HG02938 (cell line): ENCODE measurements around the gene RBM47.

Experiments
- ATAC-seq: cut with Tn5 transposase; IDR thresholded peaks from one replicate; pipeline ENCODE4 v1.9.1; 2021; ENCODE audit warnings: mild to moderate bottlenecking, moderate library complexity; ENCODE audit not compliant: unreplicated experiment

The RBM47 gene

GRCh38 chr4:40592034-40592433, 37.6 kb downstream of the RBM47 start:
- ATAC-seq = no peak

DNA sequence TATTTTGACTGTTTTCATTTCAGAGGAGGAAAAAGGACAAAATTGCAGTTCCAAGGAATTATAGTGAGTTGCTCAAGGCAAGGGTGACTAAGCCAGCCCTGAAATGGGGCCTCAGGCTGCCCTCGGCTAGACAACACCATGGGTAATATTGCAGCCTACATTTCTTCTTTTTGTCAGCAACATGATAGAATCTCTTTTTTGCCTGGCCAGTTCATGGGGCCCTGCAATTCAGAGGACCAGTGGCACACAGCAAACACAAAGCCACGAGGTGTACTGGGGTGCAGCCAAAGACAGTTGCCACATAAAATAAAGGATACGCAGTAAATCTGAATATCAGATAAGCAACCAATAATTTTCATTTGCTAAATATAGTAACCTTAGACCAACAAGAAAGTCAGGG, 41.8 kb downstream of the RBM47 start:
- ATAC-seq = no peak

DNA sequence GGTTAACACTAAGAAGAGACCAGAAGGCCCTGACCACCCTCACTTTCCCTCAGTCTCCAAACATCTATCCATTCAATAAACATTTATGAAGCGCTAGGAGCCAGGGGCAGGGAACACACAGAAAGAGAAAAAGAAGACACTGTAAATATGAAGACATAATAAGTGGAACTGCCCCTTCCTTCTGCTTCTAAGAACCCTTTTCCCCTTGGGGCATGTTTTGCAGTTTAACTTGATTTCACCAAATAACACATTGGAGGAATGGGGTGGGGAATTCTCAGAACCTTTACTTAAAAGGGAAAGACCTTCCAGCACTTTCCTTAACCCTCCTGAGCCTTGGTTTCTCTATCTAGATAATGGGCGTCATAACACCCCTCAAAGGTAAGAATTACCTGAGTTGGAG, 42.3 kb downstream of the RBM47 start:
- ATAC-seq = no peak

GRCh38 chr4:40586729-40587128, 42.9 kb downstream of the RBM47 start:
- ATAC-seq = no peak

DNA sequence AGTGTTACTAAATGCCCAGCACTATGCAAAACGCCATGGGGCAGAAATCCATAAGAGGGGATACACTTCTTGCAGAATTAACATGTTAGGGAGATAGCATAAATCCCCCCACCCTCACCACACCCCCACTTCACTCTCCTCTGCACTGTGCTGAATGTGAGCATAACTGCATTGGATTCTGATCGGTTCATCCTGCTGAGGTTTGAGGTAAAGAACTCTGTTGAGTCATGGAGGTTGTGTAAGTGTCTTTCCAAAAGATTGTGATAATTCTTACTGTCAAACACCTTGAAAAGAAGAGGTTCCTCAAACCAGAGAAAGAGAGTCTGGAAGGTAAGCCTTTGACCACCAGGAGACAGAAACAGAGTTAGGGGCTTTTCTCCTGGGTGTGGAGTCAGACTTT, 43.6 kb downstream of the RBM47 start:
- ATAC-seq = no peak

GRCh38 chr4:40585201-40585799, 44.4 kb downstream of the RBM47 start:
- ATAC-seq = no peak

DNA sequence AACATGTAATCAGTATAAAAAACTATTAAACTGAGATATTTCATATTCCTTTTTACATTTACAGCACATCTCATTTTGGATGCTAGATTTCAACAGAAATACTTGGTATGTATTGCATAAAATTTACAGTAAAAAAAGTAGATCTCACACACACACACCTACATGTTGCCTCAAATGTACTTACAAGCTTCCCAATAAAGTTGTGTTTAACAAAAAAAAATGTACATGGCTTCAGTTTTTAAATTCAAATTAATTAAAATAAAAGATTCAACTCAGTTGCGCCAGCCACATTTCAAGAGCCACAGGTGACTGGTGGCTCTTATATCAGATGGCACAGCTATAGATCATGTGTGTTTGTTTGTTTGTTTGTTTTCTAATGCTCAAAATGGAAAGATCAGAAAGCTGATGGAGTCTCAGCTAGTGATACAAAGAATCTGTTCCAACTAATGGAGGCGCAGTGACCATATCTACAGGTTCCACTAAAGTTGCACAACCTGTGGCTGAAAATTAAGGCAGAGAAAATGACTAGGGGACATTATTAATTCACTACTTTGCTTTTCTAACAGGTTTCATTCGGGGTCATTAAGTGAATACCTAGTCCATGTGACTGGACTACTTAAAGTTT, 45.0 kb downstream of the RBM47 start:
- no peak for ATAC-seq

DNA sequence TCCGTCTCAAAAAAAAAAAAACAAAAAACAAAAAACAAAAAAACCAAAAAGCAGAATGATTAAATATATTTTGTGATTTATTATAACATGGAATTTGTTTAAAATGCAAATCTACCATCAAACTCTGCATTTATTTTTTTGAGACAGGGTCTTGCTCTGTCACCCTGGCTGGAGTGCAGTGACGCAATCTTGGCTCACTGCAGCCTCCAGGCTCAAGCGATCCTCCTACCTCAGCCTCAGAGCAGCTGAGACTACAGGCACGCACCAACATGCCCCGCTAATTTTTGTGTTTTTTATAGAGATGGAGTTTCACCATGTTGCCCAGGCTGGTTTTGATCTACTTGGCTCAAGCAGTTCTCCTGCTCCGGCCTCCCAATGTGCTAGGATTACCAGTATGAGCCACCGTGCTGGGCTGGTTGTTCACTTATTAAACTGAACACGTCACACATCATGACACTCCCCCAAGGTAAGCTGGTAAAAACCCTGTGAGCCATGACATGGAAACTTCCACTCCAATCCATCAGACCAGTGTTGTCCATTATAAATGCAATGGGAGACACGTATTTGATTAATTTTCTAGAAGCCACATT, 45.7 kb downstream of the RBM47 start:
- ATAC-seq = no peak

- ATAC-seq = no peak
Measured at GRCh38 chr4:40582413-40582812, 47.3 kb downstream of the RBM47 start.

DNA sequence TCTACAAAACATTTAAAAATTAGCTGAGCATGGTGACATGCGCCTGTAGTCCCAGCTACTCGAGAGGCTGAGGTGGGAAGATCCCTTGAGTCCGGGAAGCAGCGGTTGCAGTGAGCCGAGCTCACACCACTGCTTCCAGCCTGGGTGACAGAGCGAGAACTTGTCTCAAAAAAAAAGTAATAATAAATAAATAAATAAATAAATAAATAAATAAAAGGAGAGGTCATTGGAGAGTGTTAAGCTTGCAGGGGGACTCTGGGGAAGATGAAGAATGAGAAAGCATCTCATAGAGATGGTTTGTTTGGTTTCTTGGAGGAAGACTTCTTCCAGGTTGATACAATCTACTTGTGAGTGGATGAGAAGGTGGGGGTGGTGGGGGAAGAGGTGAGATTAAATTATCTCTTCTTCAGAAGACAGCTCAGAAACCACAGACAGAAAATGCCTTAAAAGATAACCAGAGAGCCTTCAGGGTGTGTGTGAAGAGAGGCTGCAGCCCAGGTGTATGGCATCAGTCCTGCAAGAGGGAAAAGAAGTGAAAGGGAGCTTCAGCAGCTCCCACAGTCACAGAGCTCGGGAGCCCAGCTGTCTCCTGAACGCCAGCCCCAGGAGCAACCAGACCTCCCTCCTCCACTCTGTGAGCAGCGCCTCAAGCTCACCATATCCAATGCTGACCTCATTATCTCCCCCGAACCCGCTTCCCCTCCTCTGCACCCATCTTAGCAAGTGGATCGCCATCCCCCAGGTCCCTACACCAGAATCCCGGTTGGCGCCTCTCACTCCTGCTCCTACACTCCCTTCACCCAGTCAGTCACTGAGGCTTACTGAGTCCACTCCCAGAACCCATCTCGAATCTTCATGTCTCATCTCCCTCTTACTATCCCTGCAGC, 48.2 kb downstream of the RBM47 start:
- no peak for ATAC-seq

DNA sequence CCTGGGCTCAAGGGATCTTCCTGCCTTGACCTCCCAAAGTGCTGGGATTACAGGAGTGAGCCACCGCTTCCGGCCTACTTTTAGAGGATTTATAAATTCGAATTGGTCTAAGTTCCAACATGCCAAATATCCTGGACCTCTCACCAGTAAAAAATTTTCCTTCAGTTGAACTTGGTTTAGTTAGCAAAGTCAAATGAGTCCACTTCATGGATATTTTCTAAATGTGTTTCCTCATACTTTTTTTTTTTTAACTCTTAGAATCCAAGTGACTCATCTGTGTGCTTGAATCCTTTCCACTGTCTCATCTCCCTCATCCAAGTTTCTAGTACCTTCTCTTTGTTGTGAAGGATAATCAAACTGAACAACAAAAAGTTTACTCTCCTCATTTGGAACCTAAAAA, 49.7 kb downstream of the RBM47 start:
- ATAC-seq = no peak

GRCh38 chr4:40577588-40578253, 51.9 kb downstream of the RBM47 start:
- no peak for ATAC-seq

GRCh38 chr4:40576651-40577480, 52.8 kb downstream of the RBM47 start:
- ATAC-seq = peak; percentile 74

DNA sequence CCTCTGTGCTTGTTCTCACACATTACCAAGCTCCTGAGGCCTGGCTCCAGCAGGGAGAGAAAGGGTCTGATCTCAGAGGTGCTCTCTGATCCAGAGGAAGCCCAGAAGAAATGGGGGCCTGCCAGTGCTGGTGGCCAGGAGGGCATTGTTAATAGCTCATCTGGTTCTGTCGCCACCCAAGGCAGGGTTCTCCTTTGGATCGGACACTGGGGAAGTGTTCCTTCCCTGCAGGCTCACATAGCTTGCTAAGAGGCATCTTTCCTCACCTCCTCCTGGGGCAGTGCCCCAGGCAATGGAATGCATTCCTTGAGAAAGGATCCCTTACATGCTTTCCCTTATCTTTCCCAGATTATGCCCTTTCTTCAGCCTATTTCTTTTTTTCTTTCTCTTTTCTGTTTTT, 53.8 kb downstream of the RBM47 start:
- no peak for ATAC-seq

DNA sequence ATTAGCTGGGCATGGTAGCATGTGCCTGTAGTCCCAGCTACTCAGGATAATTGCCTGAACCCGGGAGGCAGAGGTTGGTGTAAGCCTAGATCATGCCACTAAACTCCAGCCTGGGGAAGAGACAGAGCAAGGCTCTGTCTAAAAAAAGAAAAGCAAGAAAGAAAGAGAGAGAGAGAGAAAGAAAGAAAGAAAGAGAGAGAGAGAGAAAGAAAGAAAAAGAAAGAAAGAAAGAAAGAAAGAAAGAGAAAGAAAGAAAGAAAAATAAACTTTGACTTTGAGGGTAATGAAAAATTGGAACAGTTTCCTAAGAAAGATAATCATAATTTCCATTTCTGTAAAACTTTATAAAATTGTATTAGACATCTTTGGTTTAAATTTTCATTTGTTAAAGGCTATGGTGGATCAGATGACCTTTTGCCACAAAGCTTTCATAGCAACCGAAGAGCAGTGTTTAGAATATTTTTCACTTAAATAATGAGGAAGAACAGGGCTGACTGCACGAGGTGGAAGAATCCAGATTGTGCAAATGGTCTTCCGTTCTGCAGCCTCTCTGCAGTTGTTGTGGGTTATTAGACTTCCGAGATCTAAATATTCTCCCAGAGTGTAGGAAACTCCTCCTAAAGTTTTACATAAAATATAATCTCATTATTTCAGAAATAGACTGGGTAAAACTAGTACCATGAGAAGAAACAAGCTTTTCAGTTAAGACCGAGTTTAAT, 55.9 kb downstream of the RBM47 start:
- no peak for ATAC-seq

- no peak for ATAC-seq
Measured at GRCh38 chr4:40572692-40573310, 56.9 kb downstream of the RBM47 start.

DNA sequence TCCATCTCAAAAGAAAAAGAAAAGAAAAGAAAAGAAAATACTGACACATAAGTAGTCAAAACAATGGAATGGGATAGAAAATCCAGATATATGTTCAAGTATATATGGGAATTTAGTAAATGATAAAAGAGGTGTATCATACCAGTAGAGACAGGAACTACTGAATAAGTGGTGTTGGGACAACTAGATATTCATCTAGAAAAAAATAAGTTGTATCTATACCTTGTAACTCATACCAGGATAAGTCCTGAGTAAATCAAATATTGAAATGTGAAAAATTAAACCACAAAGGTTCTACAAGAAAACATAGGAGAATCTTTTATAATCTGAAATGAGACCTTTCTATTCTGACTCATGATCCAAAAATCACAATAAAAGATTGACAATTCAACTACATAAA, 58.5 kb downstream of the RBM47 start:
- no peak for ATAC-seq

- no peak for ATAC-seq
Measured at GRCh38 chr4:40570348-40571077, 59.2 kb downstream of the RBM47 start.
